Lung (tissue), 12 donors: Measurements from ENCODE around the gene ASGR1. TPM values are rescaled to one million over a fixed set of nuclear protein-coding genes. Genes with fewer than 3 reads are reported as not detected.
A peak's percentile ranks its signal among the peaks of the same experiment; 100 is the strongest.

Experiments
- ATAC-seq: fragments of 200-7000 bp; cut with Tn5 transposase; one replicate; pipeline ENCODE4 v1.9.1; 2020; ENCODE audit warnings: moderate number of reproducible peaks; ENCODE audit not compliant: insufficient read depth, low FRiP score
- DNase-seq, 3 donors: peaks; one replicate each; pipeline ENCODE4 v3.0.0-alpha.2; 2013 to 2017
- H3K27ac ChIP-seq, 2 donors: one replicate each; pipeline ENCODE4 v1.5.1; 2013; ENCODE audit warnings: mild to moderate bottlenecking in 2 of 2, moderate library complexity in 2 of 2, control low read depth in 1 of 2, inconsistent platforms in 1 of 2, low read depth in 1 of 2, low read length in 1 of 2
- H3K27me3 ChIP-seq, 3 donors: one replicate each; pipeline ENCODE4 v1.5.1; 2013; ENCODE audit warnings: low read length in 2 of 3; ENCODE audit not compliant: control insufficient read depth in 3 of 3, insufficient read depth in 3 of 3
- H3K36me3 ChIP-seq, 4 donors: one replicate each; pipeline ENCODE4 v1.5.1; 2013; ENCODE audit warnings: low read length in 4 of 4, mild to moderate bottlenecking in 1 of 4, moderate library complexity in 1 of 4; ENCODE audit not compliant: control insufficient read depth in 4 of 4, insufficient read depth in 4 of 4
- H3K4me1 ChIP-seq, 5 donors: one replicate each; pipeline ENCODE4 v1.5.1; 2013; ENCODE audit warnings: low read length in 5 of 5, mild to moderate bottlenecking in 2 of 5, moderate library complexity in 1 of 5; ENCODE audit not compliant: control insufficient read depth in 5 of 5, insufficient read depth in 5 of 5
- H3K4me3 ChIP-seq: one replicate; pipeline ENCODE4 v1.5.1; 2013; ENCODE audit warnings: mild to moderate bottlenecking, control low read depth, moderate library complexity
- H3K9ac ChIP-seq, 2 donors: one replicate each; pipeline ENCODE4 v1.5.1; 2013; ENCODE audit warnings: low read length in 2 of 2, control low read depth in 1 of 2; ENCODE audit not compliant: insufficient read depth in 1 of 2
- H3K9me3 ChIP-seq, 4 donors: one replicate each; pipeline ENCODE4 v1.5.1; 2013; ENCODE audit warnings: low read length in 3 of 4, mild to moderate bottlenecking in 1 of 4, moderate library complexity in 1 of 4; ENCODE audit not compliant: control insufficient read depth in 4 of 4, insufficient read depth in 3 of 4
- WGBS, 2 donors: extraction: QIAGEN DNeasy Blood & Tissue Kit; methylation state at CpG; one replicate each; pipeline ENCODE4 v1.1.7; 2013; 5-methylcytosine and 5-hydroxymethylcytosine counted together
- polyA plus RNA-seq, 2 donors: library from polyadenylated mRNA; stranded (reverse); fragments of 200-250 nt; gene quantifications; one replicate each; pipeline ENCODE4 v1.2.1, GENCODE V29; 2013
- total RNA-seq, 2 donors: library from RNA; depleted of rRNA in 1 of 2; stranded (reverse); fragments of >200 nt in 1 of 2; gene quantifications; one replicate each; pipeline ENCODE4 v1.2.1, GENCODE V29; 2014 to 2021
- TF ChIP-seq, protein P1 (sequence below): IDR thresholded peaks from 2 replicates; pipeline ENCODE4 v1.5.1; 2012; ENCODE audit warnings: mild to moderate bottlenecking; ENCODE audit errors: control extremely low read depth, extremely low read depth
- donor health status: control.
- donor health status: control.
- donor health status: Bipolar disorder and iron deficiency.
- donor health status: healthy.
- donor health status: DM: yes; HTN: yes; CAD: no.

ASGR1 gene
- total and polyA plus RNA-seq, 4 donors: 5.9 to 11.2 (median 6.5) TPM

DNA sequence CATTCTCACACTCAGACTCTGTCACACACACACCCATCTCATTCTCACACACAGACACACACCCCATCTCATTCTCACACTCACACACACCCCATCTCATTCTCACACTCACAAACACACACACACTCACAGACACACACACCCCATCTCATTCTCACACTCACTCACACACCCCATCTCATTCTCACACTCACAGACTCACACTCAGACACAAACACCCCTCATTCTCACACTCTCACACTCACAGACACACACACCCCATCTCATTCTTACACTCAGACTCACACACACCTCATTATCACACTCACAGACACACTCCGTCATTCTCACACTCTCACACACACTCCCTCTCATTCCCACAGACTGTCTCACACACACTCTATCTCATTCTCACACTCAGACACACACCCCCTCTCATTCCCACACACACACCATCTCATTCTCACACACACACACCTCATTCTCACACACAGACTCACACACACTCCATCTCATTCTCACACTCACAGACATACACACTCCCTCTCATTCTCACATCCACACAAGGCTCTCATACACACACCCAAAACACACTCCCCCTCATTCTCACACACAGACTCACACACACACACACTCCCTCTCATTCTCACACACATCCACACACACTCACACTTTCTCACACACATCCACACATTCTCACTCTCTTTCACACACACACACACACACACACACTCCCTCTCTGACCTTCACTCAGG lies 2.9 kb downstream of the ASGR1 start:
- WGBS, 2 donors: 88 to 90% methylated on average over 1 of the region's 1 CpG
- TF ChIP-seq, protein P1, sequence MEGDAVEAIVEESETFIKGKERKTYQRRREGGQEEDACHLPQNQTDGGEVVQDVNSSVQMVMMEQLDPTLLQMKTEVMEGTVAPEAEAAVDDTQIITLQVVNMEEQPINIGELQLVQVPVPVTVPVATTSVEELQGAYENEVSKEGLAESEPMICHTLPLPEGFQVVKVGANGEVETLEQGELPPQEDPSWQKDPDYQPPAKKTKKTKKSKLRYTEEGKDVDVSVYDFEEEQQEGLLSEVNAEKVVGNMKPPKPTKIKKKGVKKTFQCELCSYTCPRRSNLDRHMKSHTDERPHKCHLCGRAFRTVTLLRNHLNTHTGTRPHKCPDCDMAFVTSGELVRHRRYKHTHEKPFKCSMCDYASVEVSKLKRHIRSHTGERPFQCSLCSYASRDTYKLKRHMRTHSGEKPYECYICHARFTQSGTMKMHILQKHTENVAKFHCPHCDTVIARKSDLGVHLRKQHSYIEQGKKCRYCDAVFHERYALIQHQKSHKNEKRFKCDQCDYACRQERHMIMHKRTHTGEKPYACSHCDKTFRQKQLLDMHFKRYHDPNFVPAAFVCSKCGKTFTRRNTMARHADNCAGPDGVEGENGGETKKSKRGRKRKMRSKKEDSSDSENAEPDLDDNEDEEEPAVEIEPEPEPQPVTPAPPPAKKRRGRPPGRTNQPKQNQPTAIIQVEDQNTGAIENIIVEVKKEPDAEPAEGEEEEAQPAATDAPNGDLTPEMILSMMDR: no peak
- Histone ChIP-seq H3K27me3 (no peaks in the 10 kb centered on the region), H3K9me3 (no peaks in the 10 kb centered on the region), H3K4me3 (no peak overlapping the region), H3K9ac (peak overlapping the region in 1 of 2 donors; percentile 35), H3K27ac (no peak overlapping the region), H3K4me1 (peaks cover 0 to 15% (median 8%) of the 10 kb centered on the region in 5 donors), H3K36me3 (no peaks in the 10 kb centered on the region)
- ATAC-seq (no peak), DNase-seq (peak in 1 of 3 donors; percentile 26)

DNA sequence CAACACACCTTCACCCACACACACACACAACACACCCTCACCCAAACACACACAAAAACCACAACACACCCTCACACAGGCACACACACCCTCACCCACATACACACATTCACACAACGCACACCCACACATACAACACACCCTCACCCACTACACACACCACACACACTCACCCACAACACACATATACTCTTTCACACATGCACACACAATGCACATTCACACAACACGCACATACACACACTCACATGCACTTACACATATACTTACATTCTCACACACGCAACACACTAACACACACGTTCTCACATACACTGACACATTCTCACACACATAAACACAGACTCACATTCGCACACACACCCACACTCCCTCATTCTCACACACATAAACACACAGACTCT lies 3.8 kb downstream of the ASGR1 start:
- no peaks in the 10 kb centered on the region for H3K36me3 ChIP-seq
- H3K4me1 ChIP-seq: peaks cover 0 to 15% (median 8%) of the 10 kb centered on the region in 5 donors
- H3K4me3 ChIP-seq: no peak overlapping the region
- H3K27me3 ChIP-seq: no peaks in the 10 kb centered on the region
- H3K9me3 ChIP-seq: no peaks in the 10 kb centered on the region
- no peak overlapping the region for H3K27ac ChIP-seq
- DNase-seq (no peak), ATAC-seq (no peak)
- TF ChIP-seq, protein P1: no peak
- no peak overlapping the region for H3K9ac ChIP-seq
- WGBS, 2 donors: 91 to 96% methylated on average over 5 of the region's 5 CpGs

DNA sequence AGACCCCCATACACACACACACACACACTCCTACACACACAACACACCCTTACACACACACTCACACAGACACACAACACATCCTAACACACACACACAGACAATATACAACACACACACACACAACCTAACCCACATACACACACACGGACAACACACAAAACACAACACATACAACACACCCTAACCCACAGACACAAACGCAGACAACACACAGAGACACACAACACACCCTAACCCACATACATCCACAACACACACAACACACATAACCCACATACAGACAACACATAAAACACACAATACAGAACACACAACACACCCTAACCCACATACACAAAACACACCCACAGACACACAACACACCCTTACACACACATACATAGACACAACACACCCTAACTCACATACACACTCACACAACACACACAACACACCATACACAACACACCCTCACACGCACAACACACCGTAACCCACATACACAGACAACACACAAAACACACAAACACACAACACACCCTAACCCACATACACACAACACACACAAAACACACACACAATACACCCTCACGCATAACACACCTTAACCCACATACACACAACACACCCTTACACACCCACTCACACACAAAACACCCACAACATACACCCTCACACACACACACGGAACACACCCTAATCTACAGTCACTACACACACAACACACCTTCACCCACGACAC lies 4.4 kb downstream of the ASGR1 start:
- Histone ChIP-seq H3K4me3 (no peak overlapping the region), H3K27ac (no peak overlapping the region), H3K27me3 (no peaks in the 10 kb centered on the region), H3K9me3 (no peaks in the 10 kb centered on the region), H3K9ac (no peak overlapping the region), H3K36me3 (no peaks in the 10 kb centered on the region), H3K4me1 (peaks cover 0 to 15% (median 8%) of the 10 kb centered on the region in 5 donors)
- TF ChIP-seq, protein P1: no peak
- ATAC-seq (no peak), DNase-seq (no peak)
- 75 to 78% methylated on average over 7 of the region's 7 CpGs for WGBS, 2 donors
